ENCODE measurements around the gene CCDC57. TPM values are rescaled to one million over a fixed set of nuclear protein-coding genes. Genes with fewer than 3 reads are reported as not detected.
A peak's percentile ranks its signal among the peaks of the same experiment; 100 is the strongest.

The CCDC57 gene
- total and polyA plus RNA-seq, 9 of the 15 experiments (the other 6 are each of a cell fraction or from before 2014, with no cell fraction given): 0.83 to 36.2 (median 13.6) TPM

GRCh38 chr17:82219753-82220709, 7.4 kb upstream of the CCDC57 start:
- Histone ChIP-seq H3K36me3 (ENCODE audit: control insufficient read depth, insufficient read depth, low read length) (no peaks in the 10 kb centered on the region), H3K9me1 (ENCODE audit: control insufficient read depth, insufficient read depth, low read length) (no peaks in the 10 kb centered on the region), H3K79me2 (ENCODE audit: control insufficient read depth, insufficient read depth, low read length) (no peaks in the 10 kb centered on the region; the same call in 2 of the 3 replicates), H4K20me1 (replicated peaks; ENCODE audit: control insufficient read depth, insufficient read depth, low read length) (no peaks in the 10 kb centered on the region), H3K9me3 (replicated peaks; ENCODE audit: control insufficient read depth, insufficient read depth, low read depth, low read length) (no peaks in the 10 kb centered on the region), H3K27ac (ENCODE audit: extremely low read depth, low read depth, low read length) (no peak overlapping the region), H3K27me3 (ENCODE audit: control insufficient read depth in 2 of 2, insufficient read depth in 2 of 2, low read length in 2 of 2) (no peaks in the 10 kb centered on the region), H3K4me2 (ENCODE audit: insufficient read depth, low read length) (no peak overlapping the region), H3K4me1 (replicated peaks in 1 of 2; ENCODE audit: control insufficient read depth in 2 of 2, insufficient read depth in 2 of 2, low read length in 2 of 2) (peaks cover 33 to 62% of the 10 kb centered on the region in 2 experiments), H3K9ac (ENCODE audit: insufficient read depth in 1 of 2, low read depth in 2 of 2, low read length in 2 of 2) (peak overlapping the region in 1 of 2 experiments; percentile 28; a peak in 2 of 4 replicates), H2AFZ (ENCODE audit: low read depth, low read length) (no peak overlapping the region), H3K4me3 (no peak overlapping the region)
- in situ Hi-C loops (cut with MboI): no loop called here
- no peak for DNase-seq (ENCODE audit: extremely low read depth in 1 of 4, low spot score in 3 of 4)
- no TSS peak for BruUV-seq (replicated peaks)
- TF ChIP-seq ZNF121 (CRISPR knock-in tag; conservative IDR thresholded peaks at IDR 0.05) (peak; percentile 78), EHMT2 (IDR thresholded peaks at IDR 0.05) (no peak)
- 80% methylated on average over 7 of the region's 11 CpGs for WGBS (ENCODE audit: insufficient coverage, low coverage, missing lambda C conversion rate)
- no peak for ATAC-seq
- FAIRE-seq: no peak
- intact Hi-C loops (cut with micrococcal nuclease): no loop called here
- ChIA-PET CTCF (ENCODE audit: low intra/inter-chr PET ratio) (interaction anchor here (0.6 kb wide), 1 partner anchor 14 kb away, joined by 3 read pairs; no protein-coding TSS in a partner anchor), POLR2A (interaction anchor here (0.6 to 1.1 kb wide), 4 partner anchors 9 to 73 kb away, joined by 3 to 4 read pairs (median 3); no protein-coding TSS in a partner anchor)

DNA sequence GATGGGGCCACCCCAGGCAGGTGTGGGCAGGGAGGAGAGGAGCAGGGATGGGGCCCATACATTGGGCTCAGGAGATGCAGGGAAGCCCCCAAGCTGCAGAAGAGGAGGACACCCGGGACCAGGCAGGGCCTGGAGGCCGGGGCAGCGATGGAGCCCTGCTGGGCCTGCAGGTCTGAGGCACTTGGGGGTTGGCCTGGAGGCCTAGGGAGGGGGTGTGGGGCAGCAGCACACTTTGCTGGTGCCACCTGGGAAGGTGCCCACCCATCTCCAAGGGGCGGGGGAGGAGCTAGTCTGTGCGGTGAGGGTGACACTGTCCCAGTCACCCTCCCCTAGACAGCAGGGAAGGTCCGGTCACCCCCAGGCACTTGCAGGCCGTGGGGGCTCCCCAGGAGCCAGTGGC, 6.4 kb upstream of the CCDC57 start:
- Histone ChIP-seq H3K9me3 (replicated peaks; ENCODE audit: control insufficient read depth, insufficient read depth, low read depth, low read length) (no peaks in the 10 kb centered on the region), H3K36me3 (ENCODE audit: control insufficient read depth, insufficient read depth, low read length) (no peaks in the 10 kb centered on the region), H3K9me1 (ENCODE audit: control insufficient read depth, insufficient read depth, low read length) (no peaks in the 10 kb centered on the region), H3K4me1 (replicated peaks in 1 of 2; ENCODE audit: control insufficient read depth in 2 of 2, insufficient read depth in 2 of 2, low read length in 2 of 2) (peaks cover 40 to 64% of the 10 kb centered on the region in 2 experiments), H3K4me3 (no peak overlapping the region), H3K27ac (ENCODE audit: extremely low read depth, low read depth, low read length) (no peak overlapping the region; the same call in 2 of the 3 replicates), H3K4me2 (ENCODE audit: insufficient read depth, low read length) (no peak overlapping the region), H4K20me1 (replicated peaks; ENCODE audit: control insufficient read depth, insufficient read depth, low read length) (no peaks in the 10 kb centered on the region), H2AFZ (ENCODE audit: low read depth, low read length) (no peak overlapping the region), H3K79me2 (ENCODE audit: control insufficient read depth, insufficient read depth, low read length) (no peaks in the 10 kb centered on the region; the same call in 2 of the 3 replicates), H3K27me3 (ENCODE audit: control insufficient read depth in 2 of 2, insufficient read depth in 2 of 2, low read length in 2 of 2) (no peaks in the 10 kb centered on the region), H3K9ac (ENCODE audit: insufficient read depth in 1 of 2, low read depth in 2 of 2, low read length in 2 of 2) (peak overlapping the region in 1 of 2 experiments; percentile 74; a peak in 2 of 4 replicates)
- no peak for DNase-seq (ENCODE audit: extremely low read depth in 1 of 4, low spot score in 3 of 4)
- POLR2A ChIA-PET: interaction anchor here (0.8 kb wide), 1 partner anchor 74 kb away, joined by 4 read pairs; no protein-coding TSS in a partner anchor
- no peak for TF ChIP-seq ZNF695 (CRISPR knock-in tag; IDR thresholded peaks at IDR 0.05)
- TF ChIP-seq NR3C1 (CRISPR knock-in tag; IDR thresholded peaks at IDR 0.05): no peak
- no peak for TF ChIP-seq E2F3 (CRISPR knock-in tag; IDR thresholded peaks at IDR 0.05)
- no peak for TF ChIP-seq GABPB1 (CRISPR knock-in tag; IDR thresholded peaks at IDR 0.05)
- TF ChIP-seq PURB (CRISPR knock-in tag; IDR thresholded peaks at IDR 0.05; ENCODE audit: low read depth): no peak
- no peak for TF ChIP-seq MEIS2 (IDR thresholded peaks at IDR 0.05; ENCODE audit: partially characterized antibody)
- TF ChIP-seq PYGO2 (tag; IDR thresholded peaks at IDR 0.05): no peak
- TF ChIP-seq C11orf30 (IDR thresholded peaks at IDR 0.05; ENCODE audit: low read depth): no peak
- no peak for TF ChIP-seq KAT8 (IDR thresholded peaks at IDR 0.05; ENCODE audit: low read depth)
- TF ChIP-seq SMAD4 (CRISPR knock-in tag; conservative IDR thresholded peaks at IDR 0.05): no peak
- TF ChIP-seq TRIM25 (IDR thresholded peaks at IDR 0.05; ENCODE audit: borderline replicate concordance): no peak
- in situ Hi-C loops (cut with MboI) (no loop called here), intact Hi-C loops (cut with micrococcal nuclease) (no loop called here)
- ATAC-seq: no peak
- CTCF ChIA-PET (ENCODE audit: low intra/inter-chr PET ratio): no interaction called here
- BruUV-seq (replicated peaks): no TSS peak
- FAIRE-seq: no peak
- WGBS (ENCODE audit: insufficient coverage, low coverage, missing lambda C conversion rate): 87% methylated on average over 3 of the region's 7 CpGs
